NCI-H1105 (cell line): Measurements from ENCODE around the gene RHO.

ENCODE experiments used
- DNase-seq: peaks from one replicate; lab custom pipeline; 2025; lab: John Stamatoyannopoulos, UW

The RHO gene

DNA sequence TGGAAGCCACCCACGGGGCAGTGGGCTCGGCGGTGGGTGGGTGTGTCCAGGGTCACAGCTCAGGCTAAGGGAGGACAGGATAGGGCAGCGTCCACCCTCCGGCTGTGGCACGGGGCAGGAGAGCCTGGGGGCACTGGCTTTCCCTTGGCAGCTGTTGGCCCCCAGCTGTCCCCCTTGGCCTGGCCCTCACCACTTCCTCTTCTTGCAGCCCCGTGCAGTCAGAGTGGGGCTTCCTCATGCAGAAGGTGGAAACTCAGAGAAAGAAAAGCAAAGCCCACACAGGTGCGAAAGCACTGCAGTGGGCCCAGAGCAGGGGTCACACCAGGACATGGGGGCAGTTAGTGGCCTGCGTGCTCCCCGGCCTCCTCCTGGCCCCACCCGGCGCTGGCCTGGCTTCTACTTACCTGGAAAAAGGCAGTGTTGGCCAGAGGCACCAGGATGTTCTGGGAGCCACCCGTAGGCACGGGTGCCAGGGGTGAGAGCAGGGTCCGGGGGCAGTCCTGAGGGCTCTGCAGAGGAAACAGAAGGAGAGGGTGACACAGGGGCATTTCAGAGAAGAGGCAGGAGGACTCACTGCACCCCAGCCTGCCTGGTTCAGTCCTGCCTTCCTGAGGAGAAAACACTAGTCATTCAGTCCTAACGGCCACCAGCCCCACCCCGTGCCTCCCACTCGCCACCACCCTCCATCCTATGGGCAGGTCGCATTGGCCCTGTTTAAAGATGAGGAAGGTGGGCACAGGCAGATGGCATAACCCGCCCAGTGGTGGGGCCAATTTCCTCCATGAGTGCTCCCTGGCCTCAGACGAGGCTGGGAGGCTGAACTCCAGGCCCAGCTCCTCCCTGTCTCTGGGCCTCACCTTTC, 49.7 kb downstream of the RHO start:
- DNase-seq = no peak

DNA sequence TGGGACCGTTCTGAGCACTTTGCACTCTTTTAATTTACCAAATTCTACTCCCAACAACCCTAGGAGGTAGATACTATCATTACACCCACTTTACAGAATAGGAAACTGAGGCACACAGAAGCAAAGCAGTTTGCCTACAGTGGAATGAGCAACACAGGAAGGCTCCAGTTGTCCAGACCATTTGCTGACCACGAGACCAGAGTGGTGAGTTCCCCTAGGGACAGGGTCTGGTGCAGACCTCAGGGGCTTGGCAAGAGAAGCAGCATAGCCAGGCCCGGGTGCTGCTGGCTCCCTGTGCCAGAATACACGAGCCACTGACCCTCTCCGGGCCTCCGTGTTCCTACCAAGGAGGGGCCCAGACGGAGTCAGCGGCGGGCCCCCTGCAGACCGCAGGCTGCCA, 51.6 kb downstream of the RHO start:
- DNase-seq = no peak

DNA sequence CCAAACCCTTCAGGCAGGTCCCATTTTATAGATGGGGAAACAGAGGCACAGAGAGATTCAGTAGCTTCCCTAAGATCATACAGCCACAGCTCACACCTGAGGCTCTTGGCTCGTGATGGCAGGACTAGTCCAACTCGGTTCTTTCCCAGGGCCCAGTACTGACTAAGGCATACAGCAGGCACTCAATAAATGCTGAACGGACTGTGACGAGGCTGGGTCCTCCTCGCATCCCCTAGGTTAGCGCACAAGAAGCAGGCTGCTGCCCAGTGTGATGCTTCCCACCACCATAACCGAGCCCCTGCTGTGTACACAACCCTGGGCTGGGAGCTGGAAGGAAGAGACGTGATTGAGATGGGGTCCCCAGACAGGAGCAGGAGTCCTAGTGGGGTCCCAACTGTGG, 53.2 kb downstream of the RHO start:
- DNase-seq = no peak

DNA sequence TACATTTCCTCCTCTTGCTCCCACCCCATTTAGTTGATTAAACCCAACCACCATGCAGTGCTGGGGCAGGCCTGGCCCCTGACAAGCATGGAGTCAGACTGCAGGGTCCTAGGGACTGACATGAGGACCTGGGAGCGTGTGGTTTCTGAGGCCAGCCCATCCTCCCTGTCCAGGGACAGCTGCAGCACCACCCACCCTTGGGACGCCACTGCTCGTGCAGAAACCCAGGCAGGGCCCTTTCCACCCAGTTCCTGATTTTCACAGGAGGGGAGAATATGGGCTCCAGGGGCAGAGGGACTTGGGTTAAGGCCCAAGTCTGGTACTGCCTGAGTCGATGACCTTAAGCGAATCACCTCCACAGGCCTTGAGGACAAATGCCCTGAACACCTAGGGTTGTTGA, 54.4 kb downstream of the RHO start:
- no peak for DNase-seq

DNA sequence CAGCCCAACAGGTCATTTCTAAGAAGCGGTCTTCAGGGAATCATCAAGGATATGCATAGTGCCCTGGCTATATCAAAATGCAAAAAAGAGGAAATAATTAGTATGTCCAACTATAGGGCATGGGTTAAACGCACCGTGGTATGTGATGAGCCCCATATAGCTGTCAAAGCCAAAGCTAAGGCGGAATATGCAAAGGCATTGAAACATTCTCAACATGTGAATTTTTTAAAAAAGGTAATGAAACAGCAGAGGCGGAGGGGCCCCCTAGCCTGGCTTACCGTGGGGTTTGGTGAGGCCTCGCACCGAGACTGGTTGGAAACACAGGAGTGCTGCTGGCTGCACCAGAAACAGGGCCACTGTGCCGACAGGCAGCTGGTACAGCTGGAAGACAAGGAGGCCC, 54.9 kb downstream of the RHO start:
- DNase-seq = no peak

DNA sequence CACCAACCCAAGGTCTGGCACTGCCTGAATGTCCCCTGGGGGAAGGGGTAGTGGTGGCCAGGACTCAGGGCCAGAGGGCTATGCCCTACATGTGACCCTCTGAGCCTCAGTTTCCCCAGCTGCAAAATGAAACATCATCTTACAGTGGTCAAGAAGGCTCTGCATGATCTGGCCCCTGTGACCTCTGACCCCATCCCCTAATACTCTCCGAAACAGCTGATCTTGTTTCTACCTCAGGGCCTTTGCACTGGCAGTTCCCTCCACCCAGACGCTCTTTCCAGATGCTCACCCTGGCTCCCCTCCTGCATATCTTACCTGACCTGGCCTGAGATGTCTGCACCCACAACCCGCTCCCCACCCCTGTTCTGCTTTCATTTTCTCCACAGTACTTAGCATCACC, 56.2 kb downstream of the RHO start:
- DNase-seq = no peak
